Endothelial cell of umbilical vein (primary cell): ENCODE results near the gene GSG1L. TPM values are rescaled to one million over a fixed set of nuclear protein-coding genes. Genes with fewer than 3 reads are reported as not detected.

Experiments
- BruUV-seq: library from RNA; stranded (reverse); fragments of 400-500 nt; replicated peaks from 2 replicates; lab custom pipeline; 2021; lab: Mats Ljungman, UMichigan
- CTCF ChIA-PET: fragments of 300-600, 350-600 bp; sonication (Branson Sonifier 250); formaldehyde crosslinking; loops from one replicate; lab custom pipeline; 2021; ENCODE audit warnings: antibody characterized with exemption, inconsistent platforms; lab: Charles Lee
- POLR2A ChIA-PET: fragments of 300-600, 350-600 bp; sonication (Branson Sonifier 250); formaldehyde crosslinking; loops from one replicate; lab custom pipeline; 2021; ENCODE audit warnings: antibody characterized with exemption, inconsistent platforms; lab: Charles Lee
- DNase-seq: peaks from one replicate; pipeline ENCODE4 v3.0.0-alpha.2; 2011; ENCODE audit warnings: low read depth, low spot score
- FAIRE-seq: peaks from 2 replicates; lab custom pipeline; 2011; peaks lifted over from hg19 to GRCh38; lab: Jason Lieb, UNC
- H2AFZ ChIP-seq: 2 replicates; pipeline ENCODE4 v1.6.0; 2012; ENCODE audit warnings: low read depth, low read length, control low read depth, inconsistent platforms
- H3K27ac ChIP-seq: 2 replicates; pipeline ENCODE4 v1.5.1; 2011; ENCODE audit warnings: low read depth, mild to moderate bottlenecking, control low read depth, low read length, moderate library complexity; ENCODE audit not compliant: insufficient read depth
- H3K27me3 ChIP-seq, 2 experiments: 2 replicates each; pipeline versions ENCODE4 v1.6.0 to v1.6.1; 2011; ENCODE audit warnings: low read length in 2 of 2, mixed read lengths in 1 of 2; ENCODE audit not compliant: control insufficient read depth in 2 of 2, insufficient read depth in 2 of 2
- H3K36me3 ChIP-seq, 2 experiments: 2 replicates in 1 of 2; 3 replicates in 1 of 2; pipeline ENCODE4 v1.5.1; 2011; ENCODE audit warnings: low read length in 2 of 2, mild to moderate bottlenecking in 1 of 2, moderate library complexity in 1 of 2; ENCODE audit not compliant: control insufficient read depth in 2 of 2, insufficient read depth in 2 of 2; ENCODE audit errors: extremely low read depth in 1 of 2
- H3K4me1 ChIP-seq: 3 replicates; pipeline ENCODE4 v1.5.1; 2011; ENCODE audit warnings: mild to moderate bottlenecking, low read length; ENCODE audit not compliant: control insufficient read depth, insufficient read depth; ENCODE audit errors: extremely low read depth
- H3K4me2 ChIP-seq: 2 replicates; pipeline ENCODE4 v1.6.1; 2011; ENCODE audit warnings: low read length, control low read depth, mixed read lengths; ENCODE audit not compliant: insufficient read depth
- H3K4me3 ChIP-seq, 3 experiments: fragments of 200-600 bp in 1 of 3; sonication (generic), shearing (Covaris generic) in 1 of 3; replicated peaks in 1 of 3; 2 replicates each; pipeline ENCODE4 v1.5.1; 2011 to 2016; ENCODE audit warnings: control low read depth in 3 of 3, low read length in 3 of 3, mild to moderate bottlenecking in 2 of 3, inconsistent platforms in 1 of 3, low read depth in 1 of 3, moderate library complexity in 1 of 3; ENCODE audit not compliant: insufficient read depth in 1 of 3
- H3K79me2 ChIP-seq: 2 replicates; pipeline ENCODE4 v1.6.0; 2012; ENCODE audit warnings: low read length, inconsistent platforms; ENCODE audit not compliant: control insufficient read depth, insufficient read depth
- H3K9ac ChIP-seq: replicated peaks from 2 replicates; pipeline ENCODE3; 2011; ENCODE audit warnings: low read length, control low read depth; ENCODE audit not compliant: insufficient read depth; ENCODE audit errors: extremely low read depth
- H3K9me1 ChIP-seq: replicated peaks from 3 replicates; pipeline ENCODE4 v1.6.0; 2011; ENCODE audit warnings: mild to moderate bottlenecking, low read length; ENCODE audit not compliant: control insufficient read depth, insufficient read depth; ENCODE audit errors: extremely low read depth
- H3K9me3 ChIP-seq: replicated peaks from 2 replicates; pipeline ENCODE4 v1.5.1; 2012; ENCODE audit warnings: low read length, inconsistent platforms; ENCODE audit not compliant: control insufficient read depth, insufficient read depth
- H4K20me1 ChIP-seq: replicated peaks from 2 replicates; pipeline ENCODE3; 2011; ENCODE audit warnings: mild to moderate bottlenecking, low read length; ENCODE audit not compliant: control insufficient read depth, insufficient read depth; ENCODE audit errors: extremely low read depth
- EZH2 ChIP-seq: IDR thresholded peaks from 2 replicates; pipeline ENCODE4 v1.6.1; 2012; ENCODE audit warnings: borderline replicate concordance, low read depth, mild to moderate bottlenecking, moderate library complexity, low read length, inconsistent platforms; ENCODE audit not compliant: severe bottlenecking
- FOS ChIP-seq: IDR thresholded peaks from 2 replicates; pipeline ENCODE4 v1.6.1; 2011; ENCODE audit warnings: mild to moderate bottlenecking, low read length, moderate library complexity, borderline replicate concordance; ENCODE audit not compliant: insufficient read depth
- GATA2 ChIP-seq: IDR thresholded peaks from 2 replicates; pipeline ENCODE4 v1.7.0; 2011; ENCODE audit warnings: low read depth, mild to moderate bottlenecking, moderate library complexity, mixed read lengths, low read length; ENCODE audit not compliant: insufficient read length, insufficient read depth
- JUN ChIP-seq: IDR thresholded peaks from 2 replicates; pipeline ENCODE4 v1.6.1; 2011; ENCODE audit warnings: borderline replicate concordance, low read depth; ENCODE audit not compliant: insufficient read length, insufficient read depth
- MAX ChIP-seq: IDR thresholded peaks from 2 replicates; pipeline ENCODE4 v1.6.1; 2011; ENCODE audit not compliant: insufficient read depth, insufficient read length
- MYC ChIP-seq: IDR thresholded peaks from one replicate; pipeline ENCODE4 v1.6.1; 2011; ENCODE audit warnings: mild to moderate bottlenecking, low read depth, low read length
- POLR2A ChIP-seq: IDR thresholded peaks from 2 replicates; pipeline ENCODE4 v1.6.1; 2012; ENCODE audit warnings: low read depth, mild to moderate bottlenecking, control low read depth, low read length
- POLR2AphosphoS5 ChIP-seq: IDR thresholded peaks from 2 replicates; pipeline ENCODE4 v1.6.1; 2012; ENCODE audit warnings: low read depth, mild to moderate bottlenecking, control low read depth, low read length, moderate library complexity; ENCODE audit not compliant: insufficient read depth
- dilution Hi-C: fragments of 300-500 bp; cut with MboI; formaldehyde crosslinking; loops from one replicate; pipeline ENCODE4 v1.15.0; 2019; ENCODE audit warnings: low sequenced_read_pairs; ENCODE audit not compliant: extremely low pct_ligation_motif_present
- intact Hi-C: fragments of 100-400 bp; cut with micrococcal nuclease; formaldehyde crosslinking; loops from one replicate; pipeline ENCODE4 v1.10.0; 2022
- polyA plus RNA-seq, 4 experiments: library from polyadenylated mRNA; depleted of rRNA in 3 of 4; stranded (reverse) in 3 of 4; unstranded in 1 of 4; fragments of >200 nt; gene quantifications; 2 replicates each; pipeline versions ENCODE4 v1.2.1 to v1.2.3, GENCODE V29; 2011 to 2012; ENCODE audit warnings: missing spikeins in 1 of 4
- total RNA-seq: library from RNA; stranded (reverse); gene quantifications from 2 replicates; pipeline ENCODE4 v1.2.3, GENCODE V29; 2021
- TF ChIP-seq, protein P1 (sequence below), 2 donors: IDR thresholded peaks; 1 replicate in 1 of 2; 2 replicates in 1 of 2; pipeline ENCODE4 v1.5.1; 2011; ENCODE audit warnings: low read length in 2 of 2, mild to moderate bottlenecking in 2 of 2, moderate library complexity in 2 of 2, control low read depth in 1 of 2, inconsistent platforms in 1 of 2, low read depth in 1 of 2; ENCODE audit not compliant: insufficient read depth in 1 of 2; ENCODE audit errors: extremely low read depth in 1 of 2

The GSG1L gene
- total and polyA plus RNA-seq, 2 donors (not counting 3 experiments of a cell fraction or from before 2014, with no cell fraction given) = 0.06 TPM; not detected in 1

GRCh38 chr16:27985981-27986380 lies 77.5 kb downstream of the GSG1L start:
- Histone ChIP-seq H3K36me3 (no peaks in the 10 kb centered on the region), H3K4me3 (no peak overlapping the region), H2AFZ (no peak overlapping the region), H3K4me1 (no peaks in the 10 kb centered on the region), H3K9me3 (no peaks in the 10 kb centered on the region), H3K9me1 (no peaks in the 10 kb centered on the region), H3K27me3 (no peaks in the 10 kb centered on the region), H3K27ac (no peak overlapping the region), H4K20me1 (no peaks in the 10 kb centered on the region), H3K79me2 (no peaks in the 10 kb centered on the region), H3K9ac (no peak overlapping the region), H3K4me2 (no peak overlapping the region)
- TF ChIP-seq POLR2A (no peak), MAX (no peak), JUN (no peak), FOS (no peak), EZH2 (no peak), MYC (no peak), POLR2AphosphoS5 (no peak), GATA2 (no peak)
- TF ChIP-seq, protein P1, sequence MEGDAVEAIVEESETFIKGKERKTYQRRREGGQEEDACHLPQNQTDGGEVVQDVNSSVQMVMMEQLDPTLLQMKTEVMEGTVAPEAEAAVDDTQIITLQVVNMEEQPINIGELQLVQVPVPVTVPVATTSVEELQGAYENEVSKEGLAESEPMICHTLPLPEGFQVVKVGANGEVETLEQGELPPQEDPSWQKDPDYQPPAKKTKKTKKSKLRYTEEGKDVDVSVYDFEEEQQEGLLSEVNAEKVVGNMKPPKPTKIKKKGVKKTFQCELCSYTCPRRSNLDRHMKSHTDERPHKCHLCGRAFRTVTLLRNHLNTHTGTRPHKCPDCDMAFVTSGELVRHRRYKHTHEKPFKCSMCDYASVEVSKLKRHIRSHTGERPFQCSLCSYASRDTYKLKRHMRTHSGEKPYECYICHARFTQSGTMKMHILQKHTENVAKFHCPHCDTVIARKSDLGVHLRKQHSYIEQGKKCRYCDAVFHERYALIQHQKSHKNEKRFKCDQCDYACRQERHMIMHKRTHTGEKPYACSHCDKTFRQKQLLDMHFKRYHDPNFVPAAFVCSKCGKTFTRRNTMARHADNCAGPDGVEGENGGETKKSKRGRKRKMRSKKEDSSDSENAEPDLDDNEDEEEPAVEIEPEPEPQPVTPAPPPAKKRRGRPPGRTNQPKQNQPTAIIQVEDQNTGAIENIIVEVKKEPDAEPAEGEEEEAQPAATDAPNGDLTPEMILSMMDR (IDR thresholded peaks at IDR 0.05; ENCODE audit: extremely low read depth in 1 of 2, insufficient read depth in 1 of 2, low read depth in 1 of 2, low read length in 2 of 2) = no peak
- POLR2A ChIA-PET = interaction anchor here (0.7 kb wide), 1 partner anchor 30 kb away, joined by 3 read pairs; no protein-coding TSS in a partner anchor
- intact Hi-C loops (no loop called here), dilution Hi-C loops (no loop called here)
- no TSS peak for BruUV-seq
- DNase-seq = no peak
- CTCF ChIA-PET = no interaction called here
- no peak for FAIRE-seq
